ENCODE results near the gene SYNDIG1. TPM values are rescaled to one million over a fixed set of nuclear protein-coding genes. Genes with fewer than 3 reads are reported as not detected.

SYNDIG1 gene
- total RNA-seq, 4 donors from 2014 or later: 0.20 to 1.3 (median 0.66) TPM; not detected in 1

DNA sequence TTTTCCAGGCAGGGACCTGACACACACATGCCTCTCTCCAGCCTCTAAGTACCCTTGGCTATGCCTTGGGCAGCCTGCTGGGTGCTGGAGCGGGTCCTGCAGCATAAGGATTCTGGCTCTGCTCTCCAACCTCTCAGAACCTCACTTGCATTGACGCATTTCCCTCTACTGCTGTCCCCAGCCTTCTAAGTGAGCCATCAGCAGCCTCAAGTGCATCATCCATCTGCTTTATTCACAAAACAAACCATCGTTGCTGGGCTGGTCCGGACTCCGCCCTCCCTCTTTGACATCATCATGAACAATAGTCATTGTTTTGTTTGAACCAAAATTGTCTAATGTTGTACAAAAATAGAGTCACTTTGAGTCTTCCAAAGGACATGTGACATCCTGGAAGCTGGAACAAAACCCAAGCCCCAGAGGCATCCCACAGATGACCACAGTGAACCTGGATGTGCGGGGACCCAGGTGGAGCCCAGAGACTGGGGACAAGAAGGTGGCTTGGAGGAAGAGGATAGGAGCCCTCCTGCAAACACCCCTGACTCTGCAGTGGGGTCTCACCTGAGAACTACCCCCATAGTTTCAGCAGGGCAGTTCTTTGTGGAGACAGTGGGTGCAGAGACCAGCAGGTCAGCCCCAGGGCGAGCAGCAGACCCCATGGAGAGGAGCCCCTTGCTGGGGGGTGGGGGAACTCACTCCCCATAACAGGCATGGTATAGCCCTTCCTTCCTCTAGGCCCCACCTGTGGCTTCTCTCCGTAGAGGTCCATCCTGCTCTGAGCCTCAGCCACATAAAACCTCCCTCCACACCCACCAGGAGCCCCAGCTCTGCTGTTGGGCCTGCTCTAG lies 230.1 kb downstream of the SYNDIG1 start:
- Histone ChIP-seq H3K36me3 (no peaks in the 10 kb centered on the region), H3K4me1 (no peaks in the 10 kb centered on the region), H3K9me3 (no peaks in the 10 kb centered on the region), H3K4me3 (no peak overlapping the region), H3K27ac (no peak overlapping the region), H3K27me3 (no peaks in the 10 kb centered on the region)
- ATAC-seq (no peak), DNase-seq (no peak)
- TF ChIP-seq CTCF (IDR thresholded peaks at IDR 0.05 in 4 of 5, conservative IDR thresholded peaks at IDR 0.05 in 1 of 5) (no peak), POLR2A (IDR thresholded peaks at IDR 0.05) (no peak)
- in situ Hi-C loops (cut with MboI; ENCODE audit: low sequenced_read_pairs in 4 of 4) (no loop called here), intact Hi-C loops (cut with DNase I; ENCODE audit: low total_unique reads) (no loop called here)

- intact Hi-C loops (cut with DNase I; ENCODE audit: low total_unique reads): no loop called here
Observed at GRCh38 chr20:24700166-24700860, 230.9 kb downstream of the SYNDIG1 start.

GRCh38 chr20:24701027-24701426 lies 231.6 kb downstream of the SYNDIG1 start:
- H3K4me1 ChIP-seq: no peaks in the 10 kb centered on the region
- no peaks in the 10 kb centered on the region for H3K27me3 ChIP-seq
- ATAC-seq (no peak), DNase-seq (no peak)
- in situ Hi-C loops (cut with MboI; ENCODE audit: low sequenced_read_pairs in 4 of 4): no loop called here
- intact Hi-C loops (cut with DNase I; ENCODE audit: low total_unique reads): no loop called here
- H3K9me3 ChIP-seq: no peaks in the 10 kb centered on the region
- no peak for TF ChIP-seq POLR2A (IDR thresholded peaks at IDR 0.05)
- TF ChIP-seq CTCF (IDR thresholded peaks at IDR 0.05 in 4 of 5, conservative IDR thresholded peaks at IDR 0.05 in 1 of 5): no peak
- H3K4me3 ChIP-seq: no peak overlapping the region
- no peaks in the 10 kb centered on the region for H3K36me3 ChIP-seq
- no peak overlapping the region for H3K27ac ChIP-seq

More at GRCh38 chr20:24700166-24700860, 230.9 kb downstream of the SYNDIG1 start:
- Histone ChIP-seq H3K4me3 (no peak overlapping the region), H3K27me3 (no peaks in the 10 kb centered on the region), H3K9me3 (no peaks in the 10 kb centered on the region), H3K4me1 (no peaks in the 10 kb centered on the region), H3K27ac (no peak overlapping the region), H3K36me3 (no peaks in the 10 kb centered on the region)
- DNase-seq (no peak), ATAC-seq (no peak)
- in situ Hi-C loops (cut with MboI; ENCODE audit: low sequenced_read_pairs in 4 of 4): no loop called here
- no peak for TF ChIP-seq CTCF (IDR thresholded peaks at IDR 0.05 in 4 of 5, conservative IDR thresholded peaks at IDR 0.05 in 1 of 5)

- H3K36me3 ChIP-seq: no peaks in the 10 kb centered on the region
- H3K9me3 ChIP-seq: no peaks in the 10 kb centered on the region
- DNase-seq (no peak), ATAC-seq (no peak)
- no peak overlapping the region for H3K27ac ChIP-seq
- no peak for TF ChIP-seq POLR2A (IDR thresholded peaks at IDR 0.05)
- no peak for TF ChIP-seq CTCF (IDR thresholded peaks at IDR 0.05 in 4 of 5, conservative IDR thresholded peaks at IDR 0.05 in 1 of 5)
- no peak overlapping the region for H3K4me3 ChIP-seq
- no peaks in the 10 kb centered on the region for H3K27me3 ChIP-seq
- in situ Hi-C loops (cut with MboI; ENCODE audit: low sequenced_read_pairs in 4 of 4): no loop called here
- intact Hi-C loops (cut with DNase I; ENCODE audit: low total_unique reads): no loop called here
- no peaks in the 10 kb centered on the region for H3K4me1 ChIP-seq
Observed at GRCh38 chr20:24701668-24702067, 232.2 kb downstream of the SYNDIG1 start.

Data from gastrocnemius medialis (tissue), 4 donors.